SIG-M5 treated with dmso at 0.1 percent for 504 hours (cell line): ENCODE measurements around the gene TBX20.
"Not testable (repeated sequence)": the region's sequence is repeated elsewhere in the genome, so short reads cannot be mapped to it uniquely, and the experiment has no call there.

Experiments used
- DNase-seq: peaks from one replicate; lab custom pipeline; 2025; ENCODE audit not compliant: unreplicated experiment; lab: John Stamatoyannopoulos, UW

The TBX20 gene

DNA sequence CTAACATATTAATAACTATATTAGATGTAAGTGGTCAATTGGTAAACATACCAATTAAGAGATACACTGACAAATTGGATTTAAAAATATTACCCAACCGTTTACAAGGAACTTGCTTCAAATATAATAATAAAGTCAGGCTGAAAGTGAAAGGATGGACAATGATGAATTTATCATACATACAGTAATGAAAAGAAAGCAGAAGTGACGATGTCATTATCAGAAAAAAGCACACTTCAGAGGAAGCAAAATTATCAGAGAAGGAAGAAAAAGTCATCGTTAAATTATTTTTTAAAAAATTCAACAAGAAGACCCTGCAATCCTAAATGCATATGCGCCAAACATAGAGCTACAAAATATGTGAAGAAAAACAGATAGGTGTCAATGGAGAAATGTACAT is 81.8 kb downstream of the TBX20 start:
- DNase-seq, result not testable (repeated sequence)

DNA sequence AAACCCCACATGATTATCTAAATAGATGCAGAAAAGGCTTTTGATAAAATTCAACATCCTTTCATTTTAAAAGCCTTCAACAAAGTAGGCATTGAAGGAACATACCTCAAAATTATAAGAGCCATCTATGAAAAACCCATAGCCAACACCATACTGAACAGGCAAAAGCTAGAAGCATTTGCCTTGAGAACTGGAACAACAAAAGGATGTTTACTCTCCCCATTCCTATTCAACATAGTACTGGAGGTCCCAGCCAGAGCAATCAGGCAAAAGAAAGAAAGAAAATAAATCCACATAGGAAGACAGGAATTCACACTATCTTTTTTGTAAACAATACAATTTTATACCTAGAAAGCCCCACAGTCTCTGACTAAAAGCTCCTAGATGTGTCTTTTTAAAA is 86.2 kb downstream of the TBX20 start:
- DNase-seq, result not testable (repeated sequence)

DNA sequence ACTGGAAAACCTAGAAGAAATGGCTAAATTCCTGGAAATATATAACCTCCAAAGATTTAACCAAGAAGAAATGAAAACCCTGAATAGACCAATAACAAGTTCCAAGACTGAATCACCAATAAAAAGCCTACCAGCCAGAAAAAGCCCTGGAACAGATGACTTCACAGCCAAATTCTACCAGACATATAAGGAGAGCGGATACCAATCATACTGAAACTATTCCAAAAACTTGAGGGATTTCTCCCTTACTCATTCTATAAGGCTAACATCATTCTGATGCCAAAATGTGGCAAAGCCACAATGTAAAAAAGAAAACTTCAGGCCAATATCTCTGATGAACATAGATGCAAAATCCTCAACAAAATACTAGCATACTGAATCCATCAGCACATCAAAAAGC is 86.7 kb downstream of the TBX20 start:
- not testable (repeated sequence) for DNase-seq

DNA sequence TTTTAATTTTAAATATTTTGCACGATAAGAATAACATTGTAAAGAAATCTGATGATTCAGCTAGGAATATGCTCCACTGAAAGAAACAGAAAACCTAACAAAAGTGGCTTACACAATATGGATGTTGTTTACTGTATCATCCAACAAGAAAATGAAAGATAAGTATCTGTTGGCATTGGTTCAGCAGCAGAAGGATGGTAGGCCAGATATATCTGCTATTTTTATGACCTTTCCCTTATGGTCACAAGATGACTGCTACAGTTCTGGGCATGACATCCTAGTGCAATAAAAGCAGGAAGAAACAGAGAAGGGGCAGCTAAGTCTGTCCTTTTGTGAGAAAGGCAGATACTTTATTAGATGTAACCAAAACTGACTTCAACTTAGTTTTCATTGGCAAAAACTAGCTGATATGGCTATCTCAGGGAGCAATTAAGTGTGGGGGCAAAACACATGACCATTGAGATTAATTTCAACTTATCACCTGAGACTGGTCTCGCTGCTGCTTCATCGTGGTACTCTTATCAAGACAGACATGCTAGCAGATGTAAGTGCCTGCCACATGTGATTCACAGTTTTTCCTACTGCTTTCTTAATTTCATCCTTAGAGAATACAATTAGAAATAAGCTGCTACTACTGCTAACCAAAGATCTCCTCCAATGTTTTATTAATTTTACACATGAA is 92.7 kb downstream of the TBX20 start:
- not testable (repeated sequence) for DNase-seq
